ENCODE results near the gene RUBCN. TPM values are rescaled to one million over a fixed set of nuclear protein-coding genes. Genes with fewer than 3 reads are reported as not detected.

Gene RUBCN
- total RNA-seq, 1 donor from 2014 or later: 217 TPM

GRCh38 chr3:197680955-197681521, 55.7 kb downstream of the RUBCN start:
- no peak overlapping the region for H3K4me3 Mint-ChIP-seq
- no peaks in the 10 kb centered on the region for H3K27me3 Mint-ChIP-seq
- TF ChIP-seq, protein P1, sequence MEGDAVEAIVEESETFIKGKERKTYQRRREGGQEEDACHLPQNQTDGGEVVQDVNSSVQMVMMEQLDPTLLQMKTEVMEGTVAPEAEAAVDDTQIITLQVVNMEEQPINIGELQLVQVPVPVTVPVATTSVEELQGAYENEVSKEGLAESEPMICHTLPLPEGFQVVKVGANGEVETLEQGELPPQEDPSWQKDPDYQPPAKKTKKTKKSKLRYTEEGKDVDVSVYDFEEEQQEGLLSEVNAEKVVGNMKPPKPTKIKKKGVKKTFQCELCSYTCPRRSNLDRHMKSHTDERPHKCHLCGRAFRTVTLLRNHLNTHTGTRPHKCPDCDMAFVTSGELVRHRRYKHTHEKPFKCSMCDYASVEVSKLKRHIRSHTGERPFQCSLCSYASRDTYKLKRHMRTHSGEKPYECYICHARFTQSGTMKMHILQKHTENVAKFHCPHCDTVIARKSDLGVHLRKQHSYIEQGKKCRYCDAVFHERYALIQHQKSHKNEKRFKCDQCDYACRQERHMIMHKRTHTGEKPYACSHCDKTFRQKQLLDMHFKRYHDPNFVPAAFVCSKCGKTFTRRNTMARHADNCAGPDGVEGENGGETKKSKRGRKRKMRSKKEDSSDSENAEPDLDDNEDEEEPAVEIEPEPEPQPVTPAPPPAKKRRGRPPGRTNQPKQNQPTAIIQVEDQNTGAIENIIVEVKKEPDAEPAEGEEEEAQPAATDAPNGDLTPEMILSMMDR (IDR thresholded peaks at IDR 0.05): no peak
- H3K4me1 Mint-ChIP-seq: no peaks in the 10 kb centered on the region
- H3K27ac Mint-ChIP-seq: no peak overlapping the region
- intact Hi-C loops (cut with micrococcal nuclease): no loop called here
- no peak for DNase-seq
- CTCF ChIA-PET: interaction anchor here (1.7 kb wide), 1 partner anchor 68 kb away, joined by 3 read pairs; no protein-coding TSS in a partner anchor
- ATAC-seq (ENCODE audit: low read depth): no peak
- POLR2A ChIA-PET: no interaction called here
- H3K36me3 Mint-ChIP-seq (ENCODE audit: low read depth): peaks cover 72% of the 10 kb centered on the region
- H3K9me3 Mint-ChIP-seq: no peaks in the 10 kb centered on the region

- Mint-ChIP-seq H3K4me1 (peaks cover 43% of the 10 kb centered on the region), H3K36me3 (ENCODE audit: low read depth) (peaks cover 79% of the 10 kb centered on the region), H3K27ac (peak overlapping the region; percentile 41), H3K4me3 (no peak overlapping the region), H3K27me3 (no peaks in the 10 kb centered on the region), H3K9me3 (no peaks in the 10 kb centered on the region)
- TF ChIP-seq, protein P1 (IDR thresholded peaks at IDR 0.05): no peak
- ChIA-PET CTCF (interaction anchor here (1.4 kb wide), 1 partner anchor 77 kb away, joined by 4 read pairs; no protein-coding TSS in a partner anchor), POLR2A (interaction anchor here (0.6 to 3.2 kb wide), 3 partner anchors 37 to 219 kb away, joined by 4 to 12 read pairs (median 5); no protein-coding TSS in a partner anchor)
- ATAC-seq (ENCODE audit: low read depth) (no peak), DNase-seq (no peak)
- intact Hi-C loops (cut with micrococcal nuclease): no loop called here
These were observed 60.8 kb downstream of the RUBCN start for GRCh38 chr3:197675951-197676350.

- no peak overlapping the region for H3K4me3 Mint-ChIP-seq
- peak overlapping the region; percentile 70 for H3K27ac Mint-ChIP-seq
- DNase-seq: no peak
- ChIA-PET CTCF (interaction anchor here (1.4 kb wide), 2 partner anchors 76 to 107 kb away, joined by 3 to 4 read pairs; no protein-coding TSS in a partner anchor), POLR2A (interaction anchor here (0.6 to 3.2 kb wide), 2 partner anchors 37 to 71 kb away, joined by 4 to 12 read pairs; no protein-coding TSS in a partner anchor)
- H3K36me3 Mint-ChIP-seq (ENCODE audit: low read depth): peaks cover 80% of the 10 kb centered on the region
- ATAC-seq (ENCODE audit: low read depth): no peak
- H3K9me3 Mint-ChIP-seq: no peaks in the 10 kb centered on the region
- TF ChIP-seq, protein P1 (IDR thresholded peaks at IDR 0.05): no peak
- intact Hi-C loops (cut with micrococcal nuclease): no loop called here
- H3K4me1 Mint-ChIP-seq: peaks cover 43% of the 10 kb centered on the region
- H3K27me3 Mint-ChIP-seq: no peaks in the 10 kb centered on the region
These were observed 61.2 kb downstream of the RUBCN start for GRCh38 chr3:197675563-197675860.

GRCh38 chr3:197674741-197675562, 61.8 kb downstream of the RUBCN start:
- TF ChIP-seq, protein P1 (IDR thresholded peaks at IDR 0.05): no peak
- H3K27ac Mint-ChIP-seq: peak overlapping the region; percentile 70
- no peaks in the 10 kb centered on the region for H3K27me3 Mint-ChIP-seq
- H3K4me1 Mint-ChIP-seq: peaks cover 43% of the 10 kb centered on the region
- H3K9me3 Mint-ChIP-seq: no peaks in the 10 kb centered on the region
- peaks cover 80% of the 10 kb centered on the region for H3K36me3 Mint-ChIP-seq (ENCODE audit: low read depth)
- DNase-seq (peak; percentile 39), ATAC-seq (ENCODE audit: low read depth) (peak; percentile 86)
- ChIA-PET CTCF (interaction anchor here (1.4 kb wide), 2 partner anchors 76 to 107 kb away, joined by 3 to 4 read pairs; no protein-coding TSS in a partner anchor), POLR2A (interaction anchor here (0.7 to 3.2 kb wide), 6 partner anchors 11 to 1493 kb away, joined by 4 to 12 read pairs (median 6); partner anchors contain the start of gene FYTTD1)
- intact Hi-C loops (cut with micrococcal nuclease): loop anchor here (5.0 kb wide), 1 partner anchor 127 kb away; no protein-coding TSS in a partner anchor
- peak overlapping the region; percentile 70 for H3K4me3 Mint-ChIP-seq

GRCh38 chr3:197673170-197673569, 63.5 kb downstream of the RUBCN start:
- peaks cover 75% of the 10 kb centered on the region for H3K36me3 Mint-ChIP-seq (ENCODE audit: low read depth)
- POLR2A ChIA-PET: interaction anchor here (0.9 to 2.3 kb wide), 3 partner anchors 13 to 118 kb away, joined by 3 to 8 read pairs (median 4); partner anchors contain the start of genes FYTTD1 and LRCH3
- H3K27me3 Mint-ChIP-seq: no peaks in the 10 kb centered on the region
- H3K9me3 Mint-ChIP-seq: no peaks in the 10 kb centered on the region
- DNase-seq (no peak), ATAC-seq (ENCODE audit: low read depth) (no peak)
- intact Hi-C loops (cut with micrococcal nuclease): loop anchor here (5.0 kb wide), 1 partner anchor 129 kb away; no protein-coding TSS in a partner anchor
- peaks cover 43% of the 10 kb centered on the region for H3K4me1 Mint-ChIP-seq
- TF ChIP-seq, protein P1 (IDR thresholded peaks at IDR 0.05): no peak
- CTCF ChIA-PET: no interaction called here
- no peak overlapping the region for H3K4me3 Mint-ChIP-seq
- peak overlapping the region; percentile 47 for H3K27ac Mint-ChIP-seq

Data from activated B cell treated with CpG ODN at 0.5 μM for 24 hours (primary cell).